ENCODE results near the gene KRT86. TPM values are rescaled to one million over a fixed set of nuclear protein-coding genes. Genes with fewer than 3 reads are reported as not detected.
A peak's percentile ranks its signal among the peaks of the same experiment; 100 is the strongest.

KRT86 gene
- total and polyA plus RNA-seq, 2 experiments from 2014 or later: 0.11 to 0.16 TPM

- WGBS, 2 experiments (ENCODE audit: low coverage in 1 of 2, low lambda C conversion rate in 2 of 2, missing lambda C conversion rate in 2 of 2): 55 to 61% methylated on average over 4 of the region's 4 CpGs
- no peak overlapping the region for H3K27ac ChIP-seq
- no peaks in the 10 kb centered on the region for H4K20me1 ChIP-seq (ENCODE audit: insufficient read depth)
- peaks cover 15% of the 10 kb centered on the region for H3K27me3 ChIP-seq (replicated peaks; ENCODE audit: insufficient read depth)
- H3K9me3 ChIP-seq (ENCODE audit: low read depth): no peaks in the 10 kb centered on the region
- H3K36me3 ChIP-seq (ENCODE audit: low read depth): no peaks in the 10 kb centered on the region
- no peak overlapping the region for H3K9ac ChIP-seq
- TF ChIP-seq EZH2 (IDR thresholded peaks at IDR 0.05; ENCODE audit: insufficient read depth, poor library complexity, severe bottlenecking) (no peak), EZH2phosphoT487 (IDR thresholded peaks at IDR 0.05; ENCODE audit: insufficient read depth, low read depth) (no peak)
- H3K4me1 ChIP-seq (ENCODE audit: insufficient read depth): no peaks in the 10 kb centered on the region
- no peaks in the 10 kb centered on the region for H3K79me2 ChIP-seq (ENCODE audit: insufficient read depth)
- 0 out of 2 replicates have a peak, but pooled peaks cover 5% of the 10 kb centered on the region for H3F3A ChIP-seq (ENCODE audit: insufficient read depth)
- in situ Hi-C loops (cut with MboI): no loop called here
- H3K9me2 ChIP-seq (ENCODE audit: insufficient read depth): no peaks in the 10 kb centered on the region
- DNase-seq: no peak
- no peak overlapping the region for H3K4me2 ChIP-seq (ENCODE audit: unreplicated experiment)
- H3K4me3 ChIP-seq: no peak overlapping the region
- no peak overlapping the region for H2AFZ ChIP-seq
These were observed 61.3 kb downstream of the KRT86 start for GRCh38 chr12:52335598-52336262.

DNA sequence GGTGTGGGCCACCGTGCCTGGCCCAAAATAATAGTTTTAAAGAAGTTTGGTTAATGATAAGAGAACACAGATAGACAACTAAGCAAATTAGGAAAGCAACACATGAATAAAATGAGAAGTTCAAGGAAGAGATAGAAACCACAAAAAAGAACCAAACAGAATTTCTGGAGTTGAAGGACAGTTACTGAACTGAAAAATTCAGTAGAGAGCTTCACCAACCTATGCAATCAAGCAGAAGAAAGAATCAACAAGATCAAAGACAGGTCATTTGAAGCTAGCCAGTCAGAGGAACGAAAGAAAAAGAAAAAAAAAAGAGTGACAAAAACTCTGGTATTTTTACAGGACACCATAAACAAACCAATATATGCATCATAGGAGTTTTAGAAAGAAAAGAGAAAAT, 62.2 kb downstream of the KRT86 start:
- H3K9me2 ChIP-seq (ENCODE audit: insufficient read depth): no peaks in the 10 kb centered on the region
- H3K79me2 ChIP-seq (ENCODE audit: insufficient read depth): no peaks in the 10 kb centered on the region
- 0 out of 2 replicates have a peak, but pooled peaks cover 5% of the 10 kb centered on the region for H3F3A ChIP-seq (ENCODE audit: insufficient read depth)
- no peak for TF ChIP-seq EZH2phosphoT487 (IDR thresholded peaks at IDR 0.05; ENCODE audit: insufficient read depth, low read depth)
- no peak for TF ChIP-seq EZH2 (IDR thresholded peaks at IDR 0.05; ENCODE audit: insufficient read depth, poor library complexity, severe bottlenecking)
- 50 to 52% methylated on average over 2 of the region's 2 CpGs for WGBS, 2 experiments (ENCODE audit: low coverage in 1 of 2, low lambda C conversion rate in 2 of 2, missing lambda C conversion rate in 2 of 2)
- H3K9ac ChIP-seq: no peak overlapping the region
- no peaks in the 10 kb centered on the region for H4K20me1 ChIP-seq (ENCODE audit: insufficient read depth)
- no peak overlapping the region for H3K4me3 ChIP-seq
- no peak for DNase-seq
- in situ Hi-C loops (cut with MboI): no loop called here
- H3K27me3 ChIP-seq (replicated peaks; ENCODE audit: insufficient read depth): peaks cover 18% of the 10 kb centered on the region
- no peaks in the 10 kb centered on the region for H3K4me1 ChIP-seq (ENCODE audit: insufficient read depth)
- no peaks in the 10 kb centered on the region for H3K9me3 ChIP-seq (ENCODE audit: low read depth)
- no peaks in the 10 kb centered on the region for H3K36me3 ChIP-seq (ENCODE audit: low read depth)
- no peak overlapping the region for H2AFZ ChIP-seq
- no peak overlapping the region for H3K27ac ChIP-seq
- H3K4me2 ChIP-seq (ENCODE audit: unreplicated experiment): no peak overlapping the region

DNA sequence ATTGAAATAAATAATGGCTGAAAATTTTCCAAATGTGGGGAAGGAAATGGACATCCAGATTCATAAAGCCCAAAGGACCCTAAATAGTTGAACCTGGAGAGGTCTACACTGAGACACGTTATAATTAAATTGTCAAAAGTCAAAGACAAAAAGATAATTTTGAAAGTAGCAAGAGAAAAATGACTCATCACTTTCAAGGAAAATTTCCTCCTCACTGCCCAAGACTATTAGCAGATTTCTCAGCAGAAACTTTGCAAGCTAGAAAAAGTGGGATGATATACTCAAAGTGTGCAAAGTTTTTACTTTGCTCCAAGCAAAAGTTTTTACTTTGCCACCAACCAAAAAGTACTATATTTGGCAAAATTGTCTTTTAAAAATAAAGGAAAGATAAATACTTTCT, 62.6 kb downstream of the KRT86 start:
- no peaks in the 10 kb centered on the region for H3K79me2 ChIP-seq (ENCODE audit: insufficient read depth)
- H3K4me3 ChIP-seq: no peak overlapping the region
- peak; percentile 42 for DNase-seq
- 0 out of 2 replicates have a peak, but pooled peaks cover 5% of the 10 kb centered on the region for H3F3A ChIP-seq (ENCODE audit: insufficient read depth)
- H3K9me2 ChIP-seq (ENCODE audit: insufficient read depth): no peaks in the 10 kb centered on the region
- TF ChIP-seq EZH2phosphoT487 (IDR thresholded peaks at IDR 0.05; ENCODE audit: insufficient read depth, low read depth) (no peak), EZH2 (IDR thresholded peaks at IDR 0.05; ENCODE audit: insufficient read depth, poor library complexity, severe bottlenecking) (no peak)
- no peaks in the 10 kb centered on the region for H4K20me1 ChIP-seq (ENCODE audit: insufficient read depth)
- no peaks in the 10 kb centered on the region for H3K36me3 ChIP-seq (ENCODE audit: low read depth)
- no peak overlapping the region for H3K4me2 ChIP-seq (ENCODE audit: unreplicated experiment)
- H3K27me3 ChIP-seq (replicated peaks; ENCODE audit: insufficient read depth): peaks cover 22% of the 10 kb centered on the region
- no peaks in the 10 kb centered on the region for H3K9me3 ChIP-seq (ENCODE audit: low read depth)
- in situ Hi-C loops (cut with MboI): no loop called here
- no peak overlapping the region for H2AFZ ChIP-seq
- H3K27ac ChIP-seq: no peak overlapping the region
- WGBS, 2 experiments (ENCODE audit: low coverage in 1 of 2, low lambda C conversion rate in 2 of 2, missing lambda C conversion rate in 2 of 2): 30 to 33% methylated on average over 1 of the region's 1 CpG
- H3K9ac ChIP-seq: no peak overlapping the region
- no peaks in the 10 kb centered on the region for H3K4me1 ChIP-seq (ENCODE audit: insufficient read depth)

DNA sequence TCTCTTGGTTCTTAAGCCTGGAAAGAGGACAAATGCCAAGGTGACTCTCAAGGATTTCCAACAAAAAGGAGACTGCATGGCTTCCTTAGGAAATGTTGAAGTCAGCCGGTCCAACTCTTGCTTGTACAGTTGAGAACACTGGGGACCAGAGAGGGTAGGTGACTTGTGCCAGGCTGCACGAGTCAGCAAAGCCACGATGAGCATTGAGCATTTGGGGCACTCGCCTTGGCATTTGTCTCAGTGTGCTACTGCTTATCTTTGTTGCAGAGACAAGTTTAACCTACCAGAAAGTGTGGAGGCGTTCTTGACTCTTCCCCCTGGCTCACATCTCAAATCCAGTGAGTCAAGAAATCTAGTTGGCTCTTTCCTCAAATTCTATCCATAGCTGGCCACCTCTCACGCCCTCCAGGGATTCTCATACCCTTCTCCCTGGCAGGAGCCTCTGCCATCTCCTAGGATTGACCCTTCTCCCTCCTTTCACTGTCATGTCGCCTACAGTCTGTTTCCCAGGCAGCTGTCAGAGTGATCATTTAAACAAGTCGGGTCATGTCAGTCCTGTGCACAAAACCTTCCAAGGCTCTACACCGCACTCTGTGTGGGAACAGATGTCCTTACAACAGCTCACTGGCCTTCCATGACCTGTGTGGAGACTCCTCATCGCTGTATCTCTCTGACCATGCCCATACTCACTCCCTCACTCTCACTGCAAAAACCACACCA, 64.0 kb downstream of the KRT86 start:
- Histone ChIP-seq H3K9me2 (ENCODE audit: insufficient read depth) (no peaks in the 10 kb centered on the region), H3K79me2 (ENCODE audit: insufficient read depth) (no peaks in the 10 kb centered on the region), H3K27me3 (replicated peaks; ENCODE audit: insufficient read depth) (peaks cover 26% of the 10 kb centered on the region), H3K27ac (no peak overlapping the region), H3F3A (ENCODE audit: insufficient read depth) (0 out of 2 replicates have a peak, but pooled peaks cover 5% of the 10 kb centered on the region), H3K9me3 (ENCODE audit: low read depth) (no peaks in the 10 kb centered on the region), H3K4me1 (ENCODE audit: insufficient read depth) (no peaks in the 10 kb centered on the region), H3K4me2 (ENCODE audit: unreplicated experiment) (no peak overlapping the region), H2AFZ (no peak overlapping the region), H3K4me3 (no peak overlapping the region), H3K9ac (no peak overlapping the region), H4K20me1 (ENCODE audit: insufficient read depth) (no peaks in the 10 kb centered on the region), H3K36me3 (ENCODE audit: low read depth) (no peaks in the 10 kb centered on the region)
- in situ Hi-C loops (cut with MboI): no loop called here
- DNase-seq: peak; percentile 20
- no peak for TF ChIP-seq EZH2 (IDR thresholded peaks at IDR 0.05; ENCODE audit: insufficient read depth, poor library complexity, severe bottlenecking)
- no peak for TF ChIP-seq EZH2phosphoT487 (IDR thresholded peaks at IDR 0.05; ENCODE audit: insufficient read depth, low read depth)
- 63 to 69% methylated on average over 10 of the region's 10 CpGs for WGBS, 2 experiments (ENCODE audit: low coverage in 1 of 2, low lambda C conversion rate in 2 of 2, missing lambda C conversion rate in 2 of 2)
